Neural progenitor cell (in vitro differentiated cells): ENCODE data around the gene DTX1. TPM values are rescaled to one million over a fixed set of nuclear protein-coding genes. Genes with fewer than 3 reads are reported as not detected.

Experiments
- DNase-seq: peaks from one replicate; pipeline ENCODE4 v3.0.0-alpha.2; 2016; ENCODE audit warnings: low spot score
- H2AFZ ChIP-seq: fragments of 200-600 bp; sonication (generic); replicated peaks from 2 replicates; pipeline ENCODE4 v1.6.1; 2016; ENCODE audit warnings: antibody characterized with exemption
- H3F3A ChIP-seq: fragments of 200-600 bp; sonication (generic); 2 replicates; pipeline ENCODE4 v1.6.1; 2016; ENCODE audit warnings: antibody characterized with exemption, low read depth
- H3K27ac ChIP-seq: fragments of 200-600 bp; sonication (generic); 2 replicates; pipeline ENCODE4 v1.5.1; 2016; ENCODE audit warnings: mild to moderate bottlenecking
- H3K27me3 ChIP-seq: fragments of 200-600 bp; sonication (generic); 2 replicates; pipeline ENCODE4 v1.6.1; 2016; ENCODE audit warnings: mild to moderate bottlenecking, moderate library complexity
- H3K36me3 ChIP-seq: fragments of 200-600 bp; sonication (generic); 2 replicates; pipeline ENCODE4 v1.5.1; 2016
- H3K4me1 ChIP-seq: fragments of 200-600 bp; sonication (generic); 2 replicates; pipeline ENCODE4 v1.6.1; 2016; ENCODE audit warnings: mixed run types
- H3K4me2 ChIP-seq: fragments of 200-600 bp; sonication (generic); 2 replicates; pipeline ENCODE4 v1.6.1; 2016
- H3K4me3 ChIP-seq: fragments of 200-600 bp; sonication (generic); 2 replicates; pipeline ENCODE4 v1.5.1; 2016
- H3K79me2 ChIP-seq: fragments of 200-600 bp; sonication (generic); 2 replicates; pipeline ENCODE4 v1.6.1; 2016; ENCODE audit warnings: low read depth
- H3K9ac ChIP-seq: fragments of 200-600 bp; sonication (generic); 2 replicates; pipeline ENCODE4 v1.6.1; 2016
- H3K9me3 ChIP-seq: fragments of 200-600 bp; sonication (generic); 2 replicates; pipeline ENCODE4 v1.5.1; 2016; ENCODE audit warnings: low read depth
- H4K20me1 ChIP-seq: fragments of 200-600 bp; sonication (generic); 2 replicates; pipeline ENCODE4 v1.6.1; 2016; ENCODE audit warnings: low read depth
- H3K27ac Mint-ChIP-seq: 3 replicates; pipeline ENCODE4 v1.8.0; 2021; ENCODE audit warnings: mixed read lengths
- H3K27me3 Mint-ChIP-seq: 2 replicates; pipeline ENCODE4 v1.8.0; 2022; ENCODE audit warnings: low read depth, mild to moderate bottlenecking, inconsistent platforms, moderate library complexity, mixed read lengths; ENCODE audit not compliant: insufficient read depth
- H3K36me3 Mint-ChIP-seq: 3 replicates; pipeline ENCODE4 v1.8.0; 2021; ENCODE audit warnings: mixed read lengths
- H3K4me1 Mint-ChIP-seq: 3 replicates; pipeline ENCODE4 v1.8.0; 2021; ENCODE audit warnings: mixed read lengths
- H3K4me3 Mint-ChIP-seq: 3 replicates; pipeline ENCODE4 v1.8.0; 2021; ENCODE audit warnings: mild to moderate bottlenecking, moderate library complexity, mixed read lengths
- H3K9me3 Mint-ChIP-seq: 3 replicates; pipeline ENCODE4 v1.8.0; 2020; ENCODE audit warnings: mixed read lengths
- EZH2 ChIP-seq: fragments of 200-600 bp; sonication (generic); IDR thresholded peaks from 2 replicates; pipeline ENCODE4 v1.6.1; 2017; ENCODE audit warnings: antibody characterized with exemption, mild to moderate bottlenecking, moderate library complexity
- EZH2phosphoT487 ChIP-seq: fragments of 200-600 bp; sonication (generic); IDR thresholded peaks from 2 replicates; pipeline ENCODE4 v1.6.1; 2017; ENCODE audit warnings: antibody characterized with exemption
- total RNA-seq: library from RNA; depleted of rRNA; stranded (reverse); fragments of >200 nt; gene quantifications from 2 replicates; pipeline ENCODE4 v1.2.3, GENCODE V29; 2015; ENCODE audit warnings: low replicate concordance
- TF ChIP-seq, protein P1 (sequence below): fragments of 200-600 bp; sonication (generic); IDR thresholded peaks from 2 replicates; pipeline ENCODE4 v1.5.1; 2017; ENCODE audit warnings: antibody characterized with exemption, mild to moderate bottlenecking

DTX1 gene
- 0.49 and 5.2 TPM in 2 replicates for total RNA-seq

DNA sequence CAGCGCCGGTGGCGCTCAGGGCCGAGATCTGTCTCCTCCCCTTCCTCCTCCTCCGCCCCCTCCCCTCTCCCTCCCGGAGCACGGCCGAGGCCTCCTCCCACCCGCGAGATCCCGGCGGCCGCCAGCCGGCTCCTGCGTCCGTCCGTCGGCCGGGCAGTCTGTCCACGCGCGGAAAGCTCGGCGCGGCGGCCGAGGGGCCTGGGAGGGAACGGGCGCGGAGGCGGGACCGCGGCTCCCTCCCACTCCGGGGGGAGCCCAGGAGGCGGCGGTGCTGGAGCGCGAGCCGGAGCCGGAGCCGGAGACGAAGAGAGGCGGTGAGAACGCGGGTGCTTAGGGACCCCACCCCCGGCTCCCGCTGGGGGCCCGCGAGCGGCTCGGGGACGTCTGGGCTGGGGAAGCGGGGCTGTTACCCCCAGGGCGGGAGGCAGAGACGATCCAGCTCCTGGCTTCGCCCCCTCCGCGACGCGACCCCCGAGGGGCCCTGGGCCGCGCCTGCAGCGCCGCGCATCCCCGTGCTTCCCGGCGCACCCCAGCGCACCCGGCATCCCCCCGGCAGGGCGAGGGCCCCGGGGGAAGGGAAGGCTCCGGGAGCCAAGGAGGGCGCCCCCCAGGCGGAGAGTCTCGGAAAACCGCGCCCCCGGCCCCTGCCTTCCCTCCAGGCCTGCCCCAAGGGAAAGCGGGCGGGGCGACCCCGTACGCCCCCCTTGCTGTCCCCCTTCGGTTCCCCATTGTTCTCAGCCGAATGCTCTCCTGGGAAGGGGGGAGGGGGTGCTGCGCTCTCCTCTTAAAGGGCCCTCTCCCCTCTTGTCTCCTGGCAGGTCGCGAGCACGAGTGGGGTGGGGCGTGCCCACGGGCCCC, at the start of gene DTX1:
Gene DTX1, plus strand, starts transcription at position 100 of the 858 bp plus-strand sequence. CDS start 1,463 bp downstream, outside the sequence.
- no peaks in the 10 kb centered on the region for H3K9me3 ChIP-seq
- H3K4me1 ChIP-seq, result peaks cover 6% of the 10 kb centered on the region
- H3K27ac ChIP-seq, result no peak within 1 kb of the TSS
- H2AFZ ChIP-seq, result peak within 1 kb of the TSS; percentile 76
- Mint-ChIP-seq H3K27ac (no peak within 1 kb of the TSS), H3K4me3 (peak within 1 kb of the TSS; percentile 82), H3K27me3 (peaks cover 32% of the 10 kb centered on the region), H3K4me1 (no peaks in the 10 kb centered on the region), H3K9me3 (no peaks in the 10 kb centered on the region), H3K36me3 (no peaks in the 10 kb centered on the region)
- peak within 1 kb of the TSS; percentile 87 for H3K4me3 ChIP-seq
- TF ChIP-seq EZH2, result peak; percentile 52
- no peak for TF ChIP-seq EZH2phosphoT487
- TF ChIP-seq, protein P1, sequence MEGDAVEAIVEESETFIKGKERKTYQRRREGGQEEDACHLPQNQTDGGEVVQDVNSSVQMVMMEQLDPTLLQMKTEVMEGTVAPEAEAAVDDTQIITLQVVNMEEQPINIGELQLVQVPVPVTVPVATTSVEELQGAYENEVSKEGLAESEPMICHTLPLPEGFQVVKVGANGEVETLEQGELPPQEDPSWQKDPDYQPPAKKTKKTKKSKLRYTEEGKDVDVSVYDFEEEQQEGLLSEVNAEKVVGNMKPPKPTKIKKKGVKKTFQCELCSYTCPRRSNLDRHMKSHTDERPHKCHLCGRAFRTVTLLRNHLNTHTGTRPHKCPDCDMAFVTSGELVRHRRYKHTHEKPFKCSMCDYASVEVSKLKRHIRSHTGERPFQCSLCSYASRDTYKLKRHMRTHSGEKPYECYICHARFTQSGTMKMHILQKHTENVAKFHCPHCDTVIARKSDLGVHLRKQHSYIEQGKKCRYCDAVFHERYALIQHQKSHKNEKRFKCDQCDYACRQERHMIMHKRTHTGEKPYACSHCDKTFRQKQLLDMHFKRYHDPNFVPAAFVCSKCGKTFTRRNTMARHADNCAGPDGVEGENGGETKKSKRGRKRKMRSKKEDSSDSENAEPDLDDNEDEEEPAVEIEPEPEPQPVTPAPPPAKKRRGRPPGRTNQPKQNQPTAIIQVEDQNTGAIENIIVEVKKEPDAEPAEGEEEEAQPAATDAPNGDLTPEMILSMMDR, result no peak
- H4K20me1 ChIP-seq, result peaks cover 9% of the 10 kb centered on the region
- no peak within 1 kb of the TSS for H3K9ac ChIP-seq
- no peaks in the 10 kb centered on the region for H3K36me3 ChIP-seq
- peaks cover 10% of the 10 kb centered on the region for H3F3A ChIP-seq
- H3K79me2 ChIP-seq, result no peaks in the 10 kb centered on the region
- DNase-seq, result peak; percentile 60
- peak within 1 kb of the TSS; percentile 93 for H3K4me2 ChIP-seq
- peaks cover 91% of the 10 kb centered on the region for H3K27me3 ChIP-seq

DNA sequence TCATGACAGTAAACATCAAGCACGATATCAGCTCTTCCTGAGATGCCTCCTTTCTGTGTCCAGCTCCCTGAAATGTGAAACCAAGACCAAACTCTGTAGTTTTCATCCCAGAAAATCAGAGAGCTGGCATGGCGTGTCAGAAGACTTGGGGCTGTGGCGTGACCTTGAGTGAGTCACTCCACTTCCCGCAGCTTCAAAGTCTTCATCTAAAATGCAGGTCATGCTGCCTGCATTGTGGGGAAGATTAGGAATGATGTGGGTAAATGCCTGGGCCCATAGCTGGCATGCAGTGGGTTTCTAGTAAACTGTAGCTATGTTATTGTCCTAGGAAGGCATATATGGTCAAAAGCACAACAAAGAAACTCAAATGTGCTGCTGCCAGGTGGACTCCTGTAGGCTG, 49.4 kb upstream of the DTX1 start:
- Histone ChIP-seq H3K9ac (no peak overlapping the region), H3K36me3 (no peaks in the 10 kb centered on the region), H4K20me1 (no peaks in the 10 kb centered on the region), H3K4me1 (no peaks in the 10 kb centered on the region), H2AFZ (no peak overlapping the region), H3K27me3 (peaks cover 18% of the 10 kb centered on the region), H3K79me2 (no peaks in the 10 kb centered on the region), H3K4me3 (no peak overlapping the region), H3K27ac (no peak overlapping the region), H3K9me3 (no peaks in the 10 kb centered on the region), H3F3A (no peaks in the 10 kb centered on the region), H3K4me2 (no peak overlapping the region)
- Mint-ChIP-seq H3K4me3 (no peak overlapping the region), H3K36me3 (no peaks in the 10 kb centered on the region), H3K27ac (no peak overlapping the region), H3K27me3 (peaks cover 9% of the 10 kb centered on the region), H3K9me3 (peaks cover 2% of the 10 kb centered on the region), H3K4me1 (peaks cover 7% of the 10 kb centered on the region)
- TF ChIP-seq EZH2phosphoT487, result no peak
- TF ChIP-seq EZH2, result no peak
- TF ChIP-seq, protein P1, result no peak
- DNase-seq, result no peak

- TF ChIP-seq EZH2phosphoT487, result no peak
- TF ChIP-seq, protein P1, result no peak
- no peak for TF ChIP-seq EZH2
- H3K27ac ChIP-seq, result no peak overlapping the region
- H3K27ac Mint-ChIP-seq, result no peak overlapping the region
- H3K9me3 ChIP-seq, result no peaks in the 10 kb centered on the region
- H3F3A ChIP-seq, result no peaks in the 10 kb centered on the region
- no peak overlapping the region for H2AFZ ChIP-seq
- no peak overlapping the region for H3K4me3 Mint-ChIP-seq
- no peak overlapping the region for H3K9ac ChIP-seq
- H3K27me3 Mint-ChIP-seq, result peaks cover 11% of the 10 kb centered on the region
- no peaks in the 10 kb centered on the region for H3K79me2 ChIP-seq
- H4K20me1 ChIP-seq, result no peaks in the 10 kb centered on the region
- H3K4me1 Mint-ChIP-seq, result peaks cover 19% of the 10 kb centered on the region
- no peak overlapping the region for H3K4me3 ChIP-seq
- no peaks in the 10 kb centered on the region for H3K36me3 Mint-ChIP-seq
- H3K4me1 ChIP-seq, result no peaks in the 10 kb centered on the region
- no peak overlapping the region for H3K4me2 ChIP-seq
- DNase-seq, result no peak
- H3K27me3 ChIP-seq, result peaks cover 15% of the 10 kb centered on the region
- H3K9me3 Mint-ChIP-seq, result peaks cover 2% of the 10 kb centered on the region
- H3K36me3 ChIP-seq, result no peaks in the 10 kb centered on the region
Measured at GRCh38 chr12:113010701-113011100, 45.8 kb upstream of the DTX1 start.
